Adrenal gland (tissue), 12 donors: ENCODE data around the gene OGDH. TPM values are rescaled to one million over a fixed set of nuclear protein-coding genes. Genes with fewer than 3 reads are reported as not detected.

ENCODE experiments used
- DNase-seq, 7 donors: peaks; one replicate each; pipeline ENCODE4 v3.0.0-alpha.2; 2019 to 2020
- H3K27ac ChIP-seq, 5 donors: fragments of 200-600 bp; sonication (generic) in 4 of 5; 1 replicate in 3 of 5; 2 replicates in 2 of 5; pipeline versions ENCODE4 v1.5.1 to v1.8.0; 2016 to 2020; ENCODE audit warnings: mild to moderate bottlenecking in 1 of 5
- H3K27me3 ChIP-seq: fragments of 200-600 bp; 2 replicates; pipeline ENCODE4 v1.8.0; 2021
- H3K36me3 ChIP-seq, 2 donors: fragments of 200-600 bp; replicated peaks in 1 of 2; 1 replicate in 1 of 2; 2 replicates in 1 of 2; pipeline versions ENCODE4 v1.5.1 to v1.8.0; 2018 to 2022
- H3K4me1 ChIP-seq, 2 donors: fragments of 200-600 bp; replicated peaks in 1 of 2; 1 replicate in 1 of 2; 2 replicates in 1 of 2; pipeline versions ENCODE4 v1.5.1 to v1.8.0; 2018 to 2021
- H3K4me3 ChIP-seq, 4 donors: fragments of 200-600 bp; sonication (generic) in 3 of 4; one replicate each; pipeline ENCODE4 v1.5.1; 2016 to 2018
- H3K9me3 ChIP-seq, 3 donors: fragments of 200-600 bp; sonication (generic) in 1 of 3; replicated peaks in 1 of 3; 1 replicate in 2 of 3; 2 replicates in 1 of 3; pipeline versions ENCODE4 v1.5.1 to v1.8.0; 2016 to 2021
- POLR2A ChIP-seq, 2 donors: fragments of 450-650 bp; IDR thresholded peaks; one replicate each; pipeline ENCODE4 v1.6.1; 2017; ENCODE audit warnings: antibody characterized with exemption in 2 of 2, mild to moderate bottlenecking in 2 of 2, moderate library complexity in 1 of 2
- WGBS, 4 donors: extraction: QIAGEN DNeasy Blood & Tissue Kit in 2 of 4; methylation state at CpG; one replicate each; pipeline versions ENCODE4 v1.1.5 to v1.1.7; 2013 to 2017; 5-methylcytosine and 5-hydroxymethylcytosine counted together
- intact Hi-C, 2 donors: fragments of 100-400 bp; cut with DNase I; formaldehyde crosslinking; loops; one replicate each; pipeline versions ENCODE4 v1.14.1 to v1.15.0; 2022 to 2023
- polyA plus RNA-seq, 3 donors: library from polyadenylated mRNA; stranded (reverse); fragments of 200-250 nt in 2 of 3; fragments of 350-450 nt in 1 of 3; fragmentation: Illumina TruSeq in 1 of 3; extraction: RNeasy Lipid Tissue Mini Kit (QIAGEN cat#74804) in 1 of 3; gene quantifications; one replicate each; pipeline ENCODE4 v1.2.3, GENCODE V29; 2013 to 2014
- total RNA-seq, 9 donors: library from RNA; depleted of rRNA in 4 of 9; stranded (reverse); fragments of >200 nt in 4 of 9; fragments of 120-200 nt in 1 of 9; fragmentation: NEBNext Ultra II Directional in 1 of 9; extraction: Animal tissue kit (Norgen Biotek cat#: 25700) in 1 of 9; gene quantifications; one replicate each; pipeline versions ENCODE4 v1.1.0 to v1.2.4, GENCODE V29; 2013 to 2023
- TF ChIP-seq, protein P1 (sequence below), 6 experiments: fragments of 450-650 bp in 4 of 6; fragments of 200-600 bp in 2 of 6; sonication (generic) in 1 of 6; IDR thresholded peaks; 1 replicate in 5 of 6; 2 replicates in 1 of 6; pipeline versions ENCODE4 v1.5.1 to v1.8.0; 2016 to 2021; ENCODE audit warnings: antibody characterized with exemption in 6 of 6, mild to moderate bottlenecking in 2 of 6, moderate library complexity in 1 of 6
- donor health status: healthy with polysubstance abuse.
- donor health status: Bipolar disorder and iron deficiency.
- donor health status: DM: yes; HTN: yes; CAD: no.
- donor health status: DM: no; HTN: no; CAD: no.
- donor health status: DM: no; HTN: no; CAD: no.
- donor health status: DM: yes; HTN: yes; CAD: no.

OGDH gene
- total and polyA plus RNA-seq, 12 donors = 46.0 to 284 (median 144) TPM

GRCh38 chr7:44748948-44749731 lies 142.7 kb downstream of the OGDH start:
- H3K9me3 ChIP-seq = no peaks in the 10 kb centered on the region
- no peaks in the 10 kb centered on the region for H3K27me3 ChIP-seq
- peak overlapping the region in 3 of 5 donors; percentile 21 to 99 (median 62) for H3K27ac ChIP-seq
- DNase-seq = peak in 1 of 7 donors; percentile 32
- peaks cover 16 to 27% of the 10 kb centered on the region in 2 donors for H3K4me1 ChIP-seq
- no peak for TF ChIP-seq POLR2A (IDR thresholded peaks at IDR 0.05)
- TF ChIP-seq, protein P1, sequence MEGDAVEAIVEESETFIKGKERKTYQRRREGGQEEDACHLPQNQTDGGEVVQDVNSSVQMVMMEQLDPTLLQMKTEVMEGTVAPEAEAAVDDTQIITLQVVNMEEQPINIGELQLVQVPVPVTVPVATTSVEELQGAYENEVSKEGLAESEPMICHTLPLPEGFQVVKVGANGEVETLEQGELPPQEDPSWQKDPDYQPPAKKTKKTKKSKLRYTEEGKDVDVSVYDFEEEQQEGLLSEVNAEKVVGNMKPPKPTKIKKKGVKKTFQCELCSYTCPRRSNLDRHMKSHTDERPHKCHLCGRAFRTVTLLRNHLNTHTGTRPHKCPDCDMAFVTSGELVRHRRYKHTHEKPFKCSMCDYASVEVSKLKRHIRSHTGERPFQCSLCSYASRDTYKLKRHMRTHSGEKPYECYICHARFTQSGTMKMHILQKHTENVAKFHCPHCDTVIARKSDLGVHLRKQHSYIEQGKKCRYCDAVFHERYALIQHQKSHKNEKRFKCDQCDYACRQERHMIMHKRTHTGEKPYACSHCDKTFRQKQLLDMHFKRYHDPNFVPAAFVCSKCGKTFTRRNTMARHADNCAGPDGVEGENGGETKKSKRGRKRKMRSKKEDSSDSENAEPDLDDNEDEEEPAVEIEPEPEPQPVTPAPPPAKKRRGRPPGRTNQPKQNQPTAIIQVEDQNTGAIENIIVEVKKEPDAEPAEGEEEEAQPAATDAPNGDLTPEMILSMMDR (IDR thresholded peaks at IDR 0.05) = no peak
- intact Hi-C loops = no loop called here
- H3K4me3 ChIP-seq = peak overlapping the region; percentile 13 to 98 (median 30)
- 1 to 4% (median 1%) methylated on average over 16 to 60 of the region's 60 CpGs for WGBS, 4 donors
- H3K36me3 ChIP-seq = no peaks in the 10 kb centered on the region

DNA sequence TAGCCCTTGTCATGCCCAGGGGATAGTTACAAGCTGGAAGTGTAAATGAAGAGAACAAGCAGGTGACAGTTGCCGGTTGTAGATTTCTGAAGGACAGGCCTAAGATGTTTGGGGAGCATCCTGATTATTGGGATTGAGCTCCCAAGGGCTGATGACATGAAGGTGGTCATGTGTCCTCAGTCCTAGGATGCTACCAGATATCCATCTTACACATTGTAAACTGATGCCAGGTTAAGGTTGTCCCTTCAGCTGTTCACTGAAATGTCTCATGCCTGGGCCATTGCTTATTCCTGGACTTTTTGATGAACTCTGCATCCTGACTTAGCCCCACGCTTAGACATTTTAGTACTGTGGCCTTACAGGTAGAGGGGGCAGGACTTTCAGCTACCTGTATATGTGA lies 143.6 kb downstream of the OGDH start:
- intact Hi-C loops = no loop called here
- Histone ChIP-seq H3K4me3 (peak overlapping the region in 1 of 4 donors; percentile 98), H3K4me1 (peaks cover 16 to 28% of the 10 kb centered on the region in 2 donors), H3K27me3 (no peaks in the 10 kb centered on the region), H3K36me3 (no peaks in the 10 kb centered on the region), H3K27ac (peak overlapping the region in 1 of 5 donors; percentile 99), H3K9me3 (no peaks in the 10 kb centered on the region)
- DNase-seq = no peak
- WGBS, 4 donors = 96 to 100% (median 97%) methylated on average over 2 of the region's 2 CpGs
- no peak for TF ChIP-seq POLR2A (IDR thresholded peaks at IDR 0.05)
- TF ChIP-seq, protein P1 (IDR thresholded peaks at IDR 0.05) = no peak

DNA sequence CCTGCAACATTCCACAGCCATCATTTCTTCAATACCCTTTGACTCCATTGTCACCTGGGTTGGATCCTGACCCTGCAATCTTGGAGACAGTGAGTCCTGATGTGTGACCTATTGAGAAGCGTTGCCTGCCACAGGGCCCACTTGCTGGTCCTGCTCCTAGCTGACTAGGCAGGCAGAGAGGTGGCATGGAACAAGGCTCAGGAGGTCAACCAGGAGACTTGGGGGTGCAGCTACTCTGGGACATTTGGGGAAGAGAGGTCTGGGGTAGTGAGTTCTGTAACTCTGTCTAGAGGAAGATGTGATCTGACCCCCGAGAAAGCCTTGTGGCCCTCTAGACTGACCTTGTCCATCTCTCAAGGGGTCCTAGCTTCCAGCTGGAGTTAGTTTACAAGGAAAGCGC lies 144.0 kb downstream of the OGDH start:
- no peaks in the 10 kb centered on the region for H3K9me3 ChIP-seq
- H3K27ac ChIP-seq = peak overlapping the region in 1 of 5 donors; percentile 0
- intact Hi-C loops = no loop called here
- 88 to 100% (median 90%) methylated on average over 1 to 3 of the region's 3 CpGs for WGBS, 4 donors
- H3K4me3 ChIP-seq = no peak overlapping the region
- no peaks in the 10 kb centered on the region for H3K27me3 ChIP-seq
- DNase-seq = no peak
- TF ChIP-seq, protein P1 (IDR thresholded peaks at IDR 0.05) = no peak
- no peak for TF ChIP-seq POLR2A (IDR thresholded peaks at IDR 0.05)
- H3K36me3 ChIP-seq = no peaks in the 10 kb centered on the region
- peaks cover 16 to 32% of the 10 kb centered on the region in 2 donors for H3K4me1 ChIP-seq

GRCh38 chr7:44750921-44751571 lies 144.6 kb downstream of the OGDH start:
- Histone ChIP-seq H3K27ac (peak overlapping the region in 1 of 5 donors; percentile 0), H3K4me1 (peaks cover 16 to 38% of the 10 kb centered on the region in 2 donors), H3K4me3 (no peak overlapping the region), H3K36me3 (no peaks in the 10 kb centered on the region), H3K27me3 (no peaks in the 10 kb centered on the region), H3K9me3 (no peaks in the 10 kb centered on the region)
- 43 to 75% (median 45%) methylated on average over 3 to 6 of the region's 6 CpGs for WGBS, 4 donors
- TF ChIP-seq, protein P1 (IDR thresholded peaks at IDR 0.05) = no peak
- TF ChIP-seq POLR2A (IDR thresholded peaks at IDR 0.05) = no peak
- DNase-seq = peak in 2 of 7 donors; percentile 50 to 51
- intact Hi-C loops = no loop called here
